SK-N-SH (cell line): Measurements from ENCODE around the gene PTPN22. TPM values are rescaled to one million over a fixed set of nuclear protein-coding genes. Genes with fewer than 3 reads are reported as not detected.
A peak's percentile ranks its signal among the peaks of the same experiment; 100 is the strongest.

Experiments used
- CTCF ChIA-PET: fragments of 300-600, 350-600 bp; formaldehyde crosslinking; extraction: SDS; loops from one replicate; lab custom pipeline; 2021; lab: Yijun Ruan, JAX
- POLR2A ChIA-PET: fragments of 350-600 bp; sonication (Branson Sonifier 250); formaldehyde crosslinking; extraction: SDS; loops from one replicate; lab custom pipeline; 2020; ENCODE audit warnings: antibody characterized with exemption, inconsistent platforms; lab: Yijun Ruan, JAX
- DNase-seq: peaks from one replicate; pipeline ENCODE4 v3.0.0; 2012
- H2AFZ ChIP-seq: fragments of 200-600 bp; sonication (generic); 2 replicates; pipeline ENCODE4 v1.8.1; 2016; ENCODE audit warnings: antibody characterized with exemption, mild to moderate bottlenecking, low read depth
- H3F3A ChIP-seq: fragments of 200-600 bp; sonication (generic); replicated peaks from 2 replicates; pipeline ENCODE3; 2016; ENCODE audit warnings: antibody characterized with exemption, mild to moderate bottlenecking; ENCODE audit not compliant: insufficient read depth
- H3K27ac ChIP-seq, 2 experiments: fragments of 200-500 bp in 1 of 2; fragments of 200-600 bp in 1 of 2; sonication (Bioruptor generic) in 1 of 2; sonication (generic), shearing (Covaris generic) in 1 of 2; 2 replicates each; pipeline versions ENCODE4 v1.5.1 to v1.6.1; 2014 to 2016; ENCODE audit warnings: low read depth in 2 of 2, inconsistent platforms in 1 of 2, low read length in 1 of 2, mild to moderate bottlenecking in 1 of 2, mixed read lengths in 1 of 2
- H3K27me3 ChIP-seq: fragments of 200-600 bp; sonication (generic), shearing (Covaris generic); 2 replicates; pipeline ENCODE4 v1.6.1; 2016; ENCODE audit warnings: mixed run types; ENCODE audit not compliant: insufficient read depth
- H3K36me3 ChIP-seq, 2 experiments: fragments of 200-500 bp in 1 of 2; fragments of 200-600 bp in 1 of 2; sonication (Bioruptor generic) in 1 of 2; sonication (generic) in 1 of 2; replicated peaks in 1 of 2; 2 replicates each; pipeline versions ENCODE3 to v1.5.1; 2014 to 2016; ENCODE audit warnings: low read length in 1 of 2, mild to moderate bottlenecking in 1 of 2; ENCODE audit not compliant: insufficient read depth in 2 of 2, control insufficient read depth in 1 of 2
- H3K4me1 ChIP-seq, 2 experiments: fragments of 200-500 bp in 1 of 2; fragments of 200-600 bp in 1 of 2; sonication (Bioruptor generic) in 1 of 2; sonication (generic), shearing (Covaris generic) in 1 of 2; 2 replicates each; pipeline versions ENCODE4 v1.5.1 to v1.6.1; 2014 to 2016; ENCODE audit warnings: low read depth in 1 of 2, low read length in 1 of 2, mixed run types in 1 of 2; ENCODE audit not compliant: insufficient read depth in 2 of 2, control insufficient read depth in 1 of 2
- H3K4me2 ChIP-seq: fragments of 200-600 bp; sonication (generic), shearing (Covaris generic); 2 replicates; pipeline ENCODE4 v1.6.1; 2017; ENCODE audit warnings: mixed run types
- H3K4me3 ChIP-seq, 2 experiments: fragments of 200-500 bp in 1 of 2; fragments of 200-600 bp in 1 of 2; sonication (Bioruptor generic) in 1 of 2; sonication (generic), shearing (Covaris generic) in 1 of 2; 2 replicates each; pipeline versions ENCODE4 v1.5.1 to v1.8.1; 2014 to 2016; ENCODE audit warnings: low read depth in 2 of 2, inconsistent platforms in 1 of 2, low read length in 1 of 2, mild to moderate bottlenecking in 1 of 2, mixed read lengths in 1 of 2, moderate library complexity in 1 of 2
- H3K79me2 ChIP-seq: fragments of 200-600 bp; sonication (generic); 2 replicates; pipeline ENCODE4 v1.8.1; 2017; ENCODE audit warnings: mild to moderate bottlenecking; ENCODE audit not compliant: insufficient read depth
- H3K9ac ChIP-seq: fragments of 200-600 bp; sonication (generic); 2 replicates; pipeline ENCODE4 v1.6.1; 2017; ENCODE audit warnings: mixed run types
- H3K9me2 ChIP-seq: fragments of 200-600 bp; sonication (generic); 2 replicates; pipeline ENCODE4 v1.6.1; 2017; ENCODE audit warnings: mixed run types
- H3K9me3 ChIP-seq: fragments of 200-600 bp; sonication (generic); 2 replicates; pipeline ENCODE4 v1.6.1; 2017; ENCODE audit warnings: mixed run types, mild to moderate bottlenecking, moderate library complexity
- H4K20me1 ChIP-seq: fragments of 200-600 bp; sonication (generic); 2 replicates; pipeline ENCODE4 v1.6.1; 2017; ENCODE audit warnings: mild to moderate bottlenecking, mixed run types; ENCODE audit not compliant: insufficient read depth
- ELF1 ChIP-seq: IDR thresholded peaks from 2 replicates; pipeline ENCODE4 v1.4.0; 2012
- MXI1 ChIP-seq: IDR thresholded peaks from 2 replicates; pipeline ENCODE4 v1.6.1; 2012; ENCODE audit warnings: mild to moderate bottlenecking, low read depth, low read length, improper control_type of control experiment
- NRF1 ChIP-seq: IDR thresholded peaks from 2 replicates; pipeline ENCODE4 v1.6.1; 2012; ENCODE audit warnings: low read depth, mild to moderate bottlenecking, low read length
- RFX5 ChIP-seq: IDR thresholded peaks from 2 replicates; pipeline ENCODE4 v1.6.1; 2012; ENCODE audit warnings: mild to moderate bottlenecking, improper control_type of control experiment, low read length
- RXRA ChIP-seq: IDR thresholded peaks from 2 replicates; pipeline ENCODE4 v1.4.0; 2012; ENCODE audit warnings: low read depth, mild to moderate bottlenecking, borderline replicate concordance
- TCF12 ChIP-seq: IDR thresholded peaks from 2 replicates; pipeline ENCODE4 v1.4.0; 2012
- WGBS: methylation state at CpG from one replicate; pipeline ENCODE4 v1.1.6; 2017; ENCODE audit warnings: low lambda C conversion rate; 5-methylcytosine and 5-hydroxymethylcytosine counted together
- polyA plus RNA-seq, 3 experiments: library from polyadenylated mRNA; depleted of rRNA; stranded (reverse); fragments of >200 nt; gene quantifications; 2 replicates each; pipeline ENCODE4 v1.2.3, GENCODE V29; 2012
- TF ChIP-seq, protein P1 (sequence below): fragments of 200-600 bp; sonication (generic); IDR thresholded peaks from 2 replicates; pipeline ENCODE4 v1.6.1; 2017; ENCODE audit warnings: antibody characterized with exemption, mild to moderate bottlenecking, moderate library complexity
- TF ChIP-seq, protein P2 (sequence below): IDR thresholded peaks from 2 replicates; pipeline ENCODE4; 2012
- TF ChIP-seq, protein P3 (sequence below): IDR thresholded peaks from 2 replicates; pipeline ENCODE4 v1.6.1; 2012; ENCODE audit warnings: mild to moderate bottlenecking, low read depth, low read length, moderate library complexity
- TF ChIP-seq, protein P4 (sequence below): fragments of 150-350 bp; IDR thresholded peaks from 2 replicates; pipeline ENCODE4 v1.6.1; 2017; ENCODE audit warnings: antibody characterized with exemption, low read length, low read depth, borderline replicate concordance

Gene PTPN22
- polyA plus RNA-seq, 1 of the 3 experiments (the other 2 are of a cell fraction), result 0.12 TPM

DNA sequence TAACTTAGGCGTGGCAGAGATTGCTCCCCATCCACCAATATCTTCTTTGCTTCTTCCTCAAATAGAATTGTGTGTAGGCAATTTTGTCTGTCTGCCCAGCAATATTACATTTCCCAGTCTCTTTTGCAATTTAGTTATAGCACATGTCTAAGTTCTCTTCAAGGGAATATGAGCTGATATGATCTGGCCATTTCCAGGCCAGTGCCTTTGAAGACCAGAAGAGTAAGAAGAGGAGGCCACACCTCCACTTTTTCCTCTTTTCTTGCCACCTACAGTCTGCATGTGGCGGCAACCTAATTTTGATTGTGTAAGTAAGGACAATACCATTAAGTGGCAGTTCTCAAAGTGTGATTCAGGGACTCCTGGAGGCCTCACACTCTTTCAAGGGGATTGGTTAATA lies 52.9 kb downstream of the PTPN22 start:
- TF ChIP-seq RXRA, result no peak
- TF ChIP-seq, protein P1, sequence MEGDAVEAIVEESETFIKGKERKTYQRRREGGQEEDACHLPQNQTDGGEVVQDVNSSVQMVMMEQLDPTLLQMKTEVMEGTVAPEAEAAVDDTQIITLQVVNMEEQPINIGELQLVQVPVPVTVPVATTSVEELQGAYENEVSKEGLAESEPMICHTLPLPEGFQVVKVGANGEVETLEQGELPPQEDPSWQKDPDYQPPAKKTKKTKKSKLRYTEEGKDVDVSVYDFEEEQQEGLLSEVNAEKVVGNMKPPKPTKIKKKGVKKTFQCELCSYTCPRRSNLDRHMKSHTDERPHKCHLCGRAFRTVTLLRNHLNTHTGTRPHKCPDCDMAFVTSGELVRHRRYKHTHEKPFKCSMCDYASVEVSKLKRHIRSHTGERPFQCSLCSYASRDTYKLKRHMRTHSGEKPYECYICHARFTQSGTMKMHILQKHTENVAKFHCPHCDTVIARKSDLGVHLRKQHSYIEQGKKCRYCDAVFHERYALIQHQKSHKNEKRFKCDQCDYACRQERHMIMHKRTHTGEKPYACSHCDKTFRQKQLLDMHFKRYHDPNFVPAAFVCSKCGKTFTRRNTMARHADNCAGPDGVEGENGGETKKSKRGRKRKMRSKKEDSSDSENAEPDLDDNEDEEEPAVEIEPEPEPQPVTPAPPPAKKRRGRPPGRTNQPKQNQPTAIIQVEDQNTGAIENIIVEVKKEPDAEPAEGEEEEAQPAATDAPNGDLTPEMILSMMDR, result no peak
- TF ChIP-seq, protein P2, sequence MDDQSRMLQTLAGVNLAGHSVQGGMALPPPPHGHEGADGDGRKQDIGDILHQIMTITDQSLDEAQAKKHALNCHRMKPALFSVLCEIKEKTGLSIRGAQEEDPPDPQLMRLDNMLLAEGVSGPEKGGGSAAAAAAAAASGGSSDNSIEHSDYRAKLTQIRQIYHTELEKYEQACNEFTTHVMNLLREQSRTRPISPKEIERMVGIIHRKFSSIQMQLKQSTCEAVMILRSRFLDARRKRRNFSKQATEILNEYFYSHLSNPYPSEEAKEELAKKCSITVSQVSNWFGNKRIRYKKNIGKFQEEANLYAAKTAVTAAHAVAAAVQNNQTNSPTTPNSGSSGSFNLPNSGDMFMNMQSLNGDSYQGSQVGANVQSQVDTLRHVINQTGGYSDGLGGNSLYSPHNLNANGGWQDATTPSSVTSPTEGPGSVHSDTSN, result no peak
- TF ChIP-seq, protein P3, sequence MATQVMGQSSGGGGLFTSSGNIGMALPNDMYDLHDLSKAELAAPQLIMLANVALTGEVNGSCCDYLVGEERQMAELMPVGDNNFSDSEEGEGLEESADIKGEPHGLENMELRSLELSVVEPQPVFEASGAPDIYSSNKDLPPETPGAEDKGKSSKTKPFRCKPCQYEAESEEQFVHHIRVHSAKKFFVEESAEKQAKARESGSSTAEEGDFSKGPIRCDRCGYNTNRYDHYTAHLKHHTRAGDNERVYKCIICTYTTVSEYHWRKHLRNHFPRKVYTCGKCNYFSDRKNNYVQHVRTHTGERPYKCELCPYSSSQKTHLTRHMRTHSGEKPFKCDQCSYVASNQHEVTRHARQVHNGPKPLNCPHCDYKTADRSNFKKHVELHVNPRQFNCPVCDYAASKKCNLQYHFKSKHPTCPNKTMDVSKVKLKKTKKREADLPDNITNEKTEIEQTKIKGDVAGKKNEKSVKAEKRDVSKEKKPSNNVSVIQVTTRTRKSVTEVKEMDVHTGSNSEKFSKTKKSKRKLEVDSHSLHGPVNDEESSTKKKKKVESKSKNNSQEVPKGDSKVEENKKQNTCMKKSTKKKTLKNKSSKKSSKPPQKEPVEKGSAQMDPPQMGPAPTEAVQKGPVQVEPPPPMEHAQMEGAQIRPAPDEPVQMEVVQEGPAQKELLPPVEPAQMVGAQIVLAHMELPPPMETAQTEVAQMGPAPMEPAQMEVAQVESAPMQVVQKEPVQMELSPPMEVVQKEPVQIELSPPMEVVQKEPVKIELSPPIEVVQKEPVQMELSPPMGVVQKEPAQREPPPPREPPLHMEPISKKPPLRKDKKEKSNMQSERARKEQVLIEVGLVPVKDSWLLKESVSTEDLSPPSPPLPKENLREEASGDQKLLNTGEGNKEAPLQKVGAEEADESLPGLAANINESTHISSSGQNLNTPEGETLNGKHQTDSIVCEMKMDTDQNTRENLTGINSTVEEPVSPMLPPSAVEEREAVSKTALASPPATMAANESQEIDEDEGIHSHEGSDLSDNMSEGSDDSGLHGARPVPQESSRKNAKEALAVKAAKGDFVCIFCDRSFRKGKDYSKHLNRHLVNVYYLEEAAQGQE, result no peak
- no peak for TF ChIP-seq MXI1
- TF ChIP-seq NRF1, result no peak
- Histone ChIP-seq H3K27ac (no peak overlapping the region), H3K9ac (no peak overlapping the region), H3K79me2 (no peaks in the 10 kb centered on the region), H3K36me3 (no peaks in the 10 kb centered on the region), H3K27me3 (no peaks in the 10 kb centered on the region), H3F3A (peaks cover 10% of the 10 kb centered on the region), H3K4me1 (no peaks in the 10 kb centered on the region), H3K9me2 (no peaks in the 10 kb centered on the region), H3K4me2 (no peak overlapping the region), H4K20me1 (no peaks in the 10 kb centered on the region), H2AFZ (no peak overlapping the region), H3K4me3 (no peak overlapping the region), H3K9me3 (no peaks in the 10 kb centered on the region)
- ChIA-PET CTCF (interaction anchor here (1.9 to 3.2 kb wide), 3 partner anchors 17 to 160 kb away, joined by 6 to 9 read pairs (median 8); partner anchors contain the start of gene OLFML3), POLR2A (no interaction called here)
- 95% methylated on average over 2 of the region's 2 CpGs for WGBS
- DNase-seq, result no peak

DNA sequence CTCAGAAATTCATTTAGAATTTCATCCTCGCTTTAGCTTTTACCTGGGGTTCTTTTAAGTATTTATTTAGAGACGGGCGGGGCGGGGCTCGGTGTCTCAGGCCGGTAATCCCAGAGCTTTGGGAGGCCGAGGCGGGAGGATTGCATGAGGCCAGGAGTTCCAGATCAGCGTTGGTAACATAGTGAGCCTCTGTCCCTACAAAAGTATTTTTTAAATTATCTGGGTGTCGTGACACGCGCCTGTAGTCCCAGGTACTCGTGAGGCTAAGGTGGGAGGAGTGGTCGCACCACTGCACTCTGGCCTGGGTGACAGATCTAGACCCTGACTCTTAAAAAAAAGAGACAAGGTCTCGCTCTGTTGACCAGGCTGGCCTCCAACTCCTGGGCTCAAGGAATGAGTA lies 58.3 kb downstream of the PTPN22 start:
- no peak for DNase-seq
- H3F3A ChIP-seq, result peaks cover 22% of the 10 kb centered on the region
- CTCF ChIA-PET, result interaction anchor here (3.1 kb wide), 1 partner anchor 22 kb away, joined by 9 read pairs; no protein-coding TSS in a partner anchor
- H3K9me3 ChIP-seq, result no peaks in the 10 kb centered on the region
- H3K4me2 ChIP-seq, result no peak overlapping the region
- H3K4me1 ChIP-seq, result peaks cover 5 to 17% of the 10 kb centered on the region in 2 experiments; a peak in 3 of 4 replicates
- peaks cover 35% of the 10 kb centered on the region for H3K79me2 ChIP-seq
- no peaks in the 10 kb centered on the region for H3K36me3 ChIP-seq
- H3K4me3 ChIP-seq, result no peak overlapping the region
- peak overlapping the region; percentile 93 for H2AFZ ChIP-seq
- H3K9me2 ChIP-seq, result no peaks in the 10 kb centered on the region
- H3K27me3 ChIP-seq, result no peaks in the 10 kb centered on the region
- TF ChIP-seq ELF1 (no peak), TCF12 (no peak), RFX5 (no peak)
- TF ChIP-seq, protein P4, sequence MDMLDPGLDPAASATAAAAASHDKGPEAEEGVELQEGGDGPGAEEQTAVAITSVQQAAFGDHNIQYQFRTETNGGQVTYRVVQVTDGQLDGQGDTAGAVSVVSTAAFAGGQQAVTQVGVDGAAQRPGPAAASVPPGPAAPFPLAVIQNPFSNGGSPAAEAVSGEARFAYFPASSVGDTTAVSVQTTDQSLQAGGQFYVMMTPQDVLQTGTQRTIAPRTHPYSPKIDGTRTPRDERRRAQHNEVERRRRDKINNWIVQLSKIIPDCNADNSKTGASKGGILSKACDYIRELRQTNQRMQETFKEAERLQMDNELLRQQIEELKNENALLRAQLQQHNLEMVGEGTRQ, result no peak
- TF ChIP-seq, all 33 proteins: peak for 0
- H3K27ac ChIP-seq, result peak overlapping the region in 1 of 2 experiments; percentile 75; a peak in 2 of 4 replicates
- POLR2A ChIA-PET, result no interaction called here
- WGBS, result 97% methylated on average over 15 of the region's 15 CpGs
- H3K9ac ChIP-seq, result no peak overlapping the region; the same call in 1 of the 2 replicates
- H4K20me1 ChIP-seq, result peaks cover 11% of the 10 kb centered on the region; the same call in 1 of the 2 replicates
